OCI-LY1 (cell line): ENCODE measurements around the gene GIPR.

Source experiments
- EZH2 ChIP-seq: fragments of 200-600 bp; sonication (generic), shearing (Covaris generic); IDR thresholded peaks from 2 replicates; pipeline ENCODE4 v1.8.0; 2017; ENCODE audit warnings: borderline replicate concordance, mixed run types, mild to moderate bottlenecking, antibody characterized with exemption, low read length, moderate library complexity, mixed read lengths
- TF ChIP-seq, protein P1 (sequence below): fragments of 200-600 bp; sonication (generic), shearing (Covaris generic); IDR thresholded peaks from 2 replicates; pipeline ENCODE4 v1.5.1; 2017; ENCODE audit warnings: mild to moderate bottlenecking, antibody characterized with exemption, low read length, moderate library complexity, mixed read lengths

GRCh38 chr19:45676851-45677263 is 8.8 kb downstream of the GIPR start:
- TF ChIP-seq EZH2, result no peak
- TF ChIP-seq, protein P1, sequence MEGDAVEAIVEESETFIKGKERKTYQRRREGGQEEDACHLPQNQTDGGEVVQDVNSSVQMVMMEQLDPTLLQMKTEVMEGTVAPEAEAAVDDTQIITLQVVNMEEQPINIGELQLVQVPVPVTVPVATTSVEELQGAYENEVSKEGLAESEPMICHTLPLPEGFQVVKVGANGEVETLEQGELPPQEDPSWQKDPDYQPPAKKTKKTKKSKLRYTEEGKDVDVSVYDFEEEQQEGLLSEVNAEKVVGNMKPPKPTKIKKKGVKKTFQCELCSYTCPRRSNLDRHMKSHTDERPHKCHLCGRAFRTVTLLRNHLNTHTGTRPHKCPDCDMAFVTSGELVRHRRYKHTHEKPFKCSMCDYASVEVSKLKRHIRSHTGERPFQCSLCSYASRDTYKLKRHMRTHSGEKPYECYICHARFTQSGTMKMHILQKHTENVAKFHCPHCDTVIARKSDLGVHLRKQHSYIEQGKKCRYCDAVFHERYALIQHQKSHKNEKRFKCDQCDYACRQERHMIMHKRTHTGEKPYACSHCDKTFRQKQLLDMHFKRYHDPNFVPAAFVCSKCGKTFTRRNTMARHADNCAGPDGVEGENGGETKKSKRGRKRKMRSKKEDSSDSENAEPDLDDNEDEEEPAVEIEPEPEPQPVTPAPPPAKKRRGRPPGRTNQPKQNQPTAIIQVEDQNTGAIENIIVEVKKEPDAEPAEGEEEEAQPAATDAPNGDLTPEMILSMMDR, result no peak
